HG03558 (cell line): ENCODE measurements around the gene PRDX1.
"Not testable (repeated sequence)": the region's sequence is repeated elsewhere in the genome, so short reads cannot be mapped to it uniquely, and the experiment has no call there.

Source experiments
- ATAC-seq: cut with Tn5 transposase; IDR thresholded peaks from one replicate; pipeline ENCODE4 v1.9.1; 2021; ENCODE audit warnings: moderate number of reproducible peaks; ENCODE audit not compliant: unreplicated experiment; ENCODE audit errors: extremely low read depth

Gene PRDX1

GRCh38 chr1:45477646-45478045, 44.0 kb downstream of the PRDX1 start:
- ATAC-seq: no peak

- not testable (repeated sequence) for ATAC-seq
These were observed 47.5 kb downstream of the PRDX1 start for GRCh38 chr1:45474194-45474593.

GRCh38 chr1:45473302-45473701, 48.4 kb downstream of the PRDX1 start:
- ATAC-seq: no peak

GRCh38 chr1:45470306-45470798, 51.3 kb downstream of the PRDX1 start:
- no peak for ATAC-seq

- ATAC-seq: not testable (repeated sequence)
These were observed 54.3 kb downstream of the PRDX1 start for GRCh38 chr1:45467353-45467752.

- no peak for ATAC-seq
These were observed 56.4 kb downstream of the PRDX1 start for GRCh38 chr1:45465277-45465676.
